WERI-Rb-1 (cell line): ENCODE measurements around the gene CBX8.

Experiments used
- DNase-seq: peaks from one replicate; pipeline ENCODE4 v3.0.0-alpha.2; 2020
- H3K27ac ChIP-seq: fragments of 250-450 bp; sonication (Bioruptor Pico); 2 replicates; pipeline ENCODE4 v1.5.1; 2020; ENCODE audit warnings: mild to moderate bottlenecking, moderate library complexity
- H3K27me3 ChIP-seq: fragments of 250-450 bp; sonication (Bioruptor Pico); 2 replicates; pipeline ENCODE4 v1.5.1; 2021; ENCODE audit warnings: mild to moderate bottlenecking, low read depth, moderate library complexity; ENCODE audit not compliant: insufficient read depth, severe bottlenecking
- H3K36me3 ChIP-seq: fragments of 250-450 bp; sonication (Bioruptor Pico); 2 replicates; pipeline ENCODE4 v1.5.1; 2020; ENCODE audit warnings: mild to moderate bottlenecking, moderate library complexity
- H3K4me3 ChIP-seq: 2 replicates; pipeline ENCODE4 v1.5.1; 2011; ENCODE audit warnings: low read depth, mild to moderate bottlenecking, control low read depth, low read length
- H3K9me3 ChIP-seq: fragments of 250-450 bp; sonication (Bioruptor Pico); 2 replicates; pipeline ENCODE4 v1.5.1; 2021; ENCODE audit warnings: mild to moderate bottlenecking, moderate library complexity; ENCODE audit not compliant: severe bottlenecking
- CTCF ChIP-seq: IDR thresholded peaks from 2 replicates; pipeline ENCODE4 v1.5.1; 2011; ENCODE audit warnings: low read depth, mild to moderate bottlenecking, control low read depth, inconsistent platforms, low read length

CBX8 gene

GRCh38 chr17:79839356-79840268 is 42.7 kb upstream of the CBX8 start, which contains the start of gene CBX4:
Gene CBX4 (minus strand): TSS chr17:79839440. CDS start chr17:79839251, 189 bp downstream.
- H3K27ac ChIP-seq = peak within 1 kb of the TSS; percentile 65
- H3K36me3 ChIP-seq = peaks cover 31% of the 10 kb centered on the region
- H3K4me3 ChIP-seq = peak within 1 kb of the TSS; percentile 90
- peaks cover 32% of the 10 kb centered on the region for H3K27me3 ChIP-seq
- peaks cover 13% of the 10 kb centered on the region for H3K9me3 ChIP-seq
- DNase-seq = peak; percentile 98
- peak; percentile 53 for TF ChIP-seq CTCF

GRCh38 chr17:79838522-79839274 is 41.8 kb upstream of the CBX8 start:
- no peak for TF ChIP-seq CTCF
- peak overlapping the region; percentile 90 for H3K4me3 ChIP-seq
- peaks cover 40% of the 10 kb centered on the region for H3K36me3 ChIP-seq
- H3K27me3 ChIP-seq = peaks cover 32% of the 10 kb centered on the region
- peaks cover 13% of the 10 kb centered on the region for H3K9me3 ChIP-seq
- peak overlapping the region; percentile 65 for H3K27ac ChIP-seq
- peak; percentile 68 for DNase-seq

- TF ChIP-seq CTCF = no peak
- peak overlapping the region; percentile 90 for H3K4me3 ChIP-seq
- DNase-seq = no peak
- H3K9me3 ChIP-seq = peaks cover 11% of the 10 kb centered on the region
- peaks cover 47% of the 10 kb centered on the region for H3K36me3 ChIP-seq
- H3K27ac ChIP-seq = peak overlapping the region; percentile 65
- H3K27me3 ChIP-seq = peaks cover 30% of the 10 kb centered on the region
Measured at GRCh38 chr17:79837888-79838521, 41.1 kb upstream of the CBX8 start.

- Histone ChIP-seq H3K27ac (no peak overlapping the region), H3K9me3 (peaks cover 7% of the 10 kb centered on the region), H3K36me3 (peaks cover 49% of the 10 kb centered on the region), H3K4me3 (peak overlapping the region; percentile 90), H3K27me3 (peaks cover 22% of the 10 kb centered on the region)
- no peak for TF ChIP-seq CTCF
- DNase-seq = no peak
Measured at GRCh38 chr17:79836972-79837887, 40.4 kb upstream of the CBX8 start.

GRCh38 chr17:79836510-79836971 is 39.7 kb upstream of the CBX8 start:
- H3K36me3 ChIP-seq = peaks cover 49% of the 10 kb centered on the region
- TF ChIP-seq CTCF = no peak
- no peak for DNase-seq
- no peak overlapping the region for H3K4me3 ChIP-seq
- H3K27me3 ChIP-seq = peaks cover 16% of the 10 kb centered on the region
- H3K27ac ChIP-seq = peak overlapping the region; percentile 24; the same call in 1 of the 2 replicates
- peaks cover 3% of the 10 kb centered on the region for H3K9me3 ChIP-seq
